Loucy (cell line): ENCODE results near the gene CYSTM1.

Experiments used
- H2AFZ ChIP-seq: fragments of 200-600 bp; sonication (generic); 2 replicates; pipeline ENCODE4 v1.6.0; 2016; ENCODE audit warnings: antibody characterized with exemption, mild to moderate bottlenecking, low read length, moderate library complexity
- H3F3A ChIP-seq: fragments of 200-600 bp; 2 replicates; pipeline ENCODE4 v1.6.0; 2016; ENCODE audit warnings: antibody characterized with exemption, low read depth, mild to moderate bottlenecking
- H3K27me3 ChIP-seq: fragments of 200-600 bp; sonication (generic); 2 replicates; pipeline ENCODE4 v1.6.1; 2014; ENCODE audit warnings: low read length, mild to moderate bottlenecking; ENCODE audit not compliant: insufficient read depth, poor library complexity, severe bottlenecking
- H3K36me3 ChIP-seq: fragments of 200-600 bp; sonication (generic); 2 replicates; pipeline ENCODE4 v1.6.1; 2016; ENCODE audit warnings: low read length; ENCODE audit not compliant: insufficient read depth
- H3K4me1 ChIP-seq: fragments of 200-600 bp; sonication (generic); 2 replicates; pipeline ENCODE4 v1.5.1; 2014; ENCODE audit warnings: low read length, mild to moderate bottlenecking; ENCODE audit not compliant: insufficient read depth, poor library complexity, severe bottlenecking
- H3K4me2 ChIP-seq: fragments of 200-600 bp; sonication (generic); 2 replicates; pipeline ENCODE4 v1.6.0; 2014; ENCODE audit warnings: antibody characterized with exemption, low read length, low read depth, mild to moderate bottlenecking; ENCODE audit not compliant: poor library complexity, severe bottlenecking
- H3K4me3 ChIP-seq: fragments of 200-600 bp; sonication (generic); 2 replicates; pipeline ENCODE4 v1.5.1; 2014; ENCODE audit warnings: low read length, mild to moderate bottlenecking, mixed read lengths; ENCODE audit not compliant: poor library complexity, severe bottlenecking
- H3K79me2 ChIP-seq: fragments of 200-600 bp; sonication (generic); 2 replicates; pipeline ENCODE4 v1.6.1; 2014; ENCODE audit warnings: low read length; ENCODE audit not compliant: insufficient read depth
- H3K9ac ChIP-seq: fragments of 200-600 bp; sonication (generic); 2 replicates; pipeline ENCODE4 v1.6.0; 2014; ENCODE audit warnings: mild to moderate bottlenecking, low read depth, low read length, moderate library complexity; ENCODE audit not compliant: poor library complexity, severe bottlenecking
- H3K9me2 ChIP-seq: fragments of 200-600 bp; sonication (generic); replicated peaks from 2 replicates; pipeline ENCODE4 v1.6.1; 2016; ENCODE audit warnings: low read depth, low read length, mixed read lengths
- H3K9me3 ChIP-seq: fragments of 200-600 bp; sonication (generic); 2 replicates; pipeline ENCODE4 v1.6.1; 2014; ENCODE audit warnings: mild to moderate bottlenecking, antibody characterized with exemption, low read length, low read depth; ENCODE audit not compliant: insufficient read depth
- H4K20me1 ChIP-seq: fragments of 200-600 bp; sonication (generic); 2 replicates; pipeline ENCODE4 v1.6.0; 2014; ENCODE audit warnings: antibody characterized with exemption, low read length, mild to moderate bottlenecking; ENCODE audit not compliant: insufficient read depth, poor library complexity, severe bottlenecking
- CTCF ChIP-seq: fragments of 200-600 bp; sonication (generic); conservative IDR thresholded peaks from 2 replicates; pipeline ENCODE4 v1.5.1; 2014; ENCODE audit warnings: mild to moderate bottlenecking, antibody characterized with exemption, low read length
- EZH2phosphoT487 ChIP-seq: fragments of 200-600 bp; IDR thresholded peaks from 2 replicates; pipeline ENCODE4 v1.6.1; 2018; ENCODE audit warnings: antibody characterized with exemption, mild to moderate bottlenecking, moderate library complexity, borderline replicate concordance

Gene CYSTM1

GRCh38 chr5:140178482-140179116, 3.6 kb downstream of the CYSTM1 start:
- H3K9me3 ChIP-seq, result no peaks in the 10 kb centered on the region
- no peak overlapping the region for H3K4me3 ChIP-seq
- peaks cover 17% of the 10 kb centered on the region for H3K4me1 ChIP-seq
- H3K4me2 ChIP-seq, result no peak overlapping the region
- peaks cover 9% of the 10 kb centered on the region; the same call in 1 of the 2 replicates for H3F3A ChIP-seq
- H3K9ac ChIP-seq, result no peak overlapping the region
- H3K9me2 ChIP-seq, result no peaks in the 10 kb centered on the region
- no peak overlapping the region for H2AFZ ChIP-seq
- H3K36me3 ChIP-seq, result no peaks in the 10 kb centered on the region
- no peaks in the 10 kb centered on the region for H3K27me3 ChIP-seq
- H3K79me2 ChIP-seq, result no peaks in the 10 kb centered on the region
- TF ChIP-seq EZH2phosphoT487 (no peak), CTCF (no peak)
- no peaks in the 10 kb centered on the region for H4K20me1 ChIP-seq

GRCh38 chr5:140181002-140181483, 6.1 kb downstream of the CYSTM1 start:
- Histone ChIP-seq H3K4me2 (no peak overlapping the region), H3K79me2 (no peaks in the 10 kb centered on the region), H2AFZ (no peak overlapping the region), H4K20me1 (no peaks in the 10 kb centered on the region), H3K4me1 (peaks cover 7% of the 10 kb centered on the region), H3K27me3 (no peaks in the 10 kb centered on the region), H3K4me3 (no peak overlapping the region), H3K9ac (no peak overlapping the region), H3F3A (no peaks in the 10 kb centered on the region), H3K36me3 (no peaks in the 10 kb centered on the region), H3K9me3 (no peaks in the 10 kb centered on the region), H3K9me2 (no peaks in the 10 kb centered on the region)
- TF ChIP-seq CTCF, result no peak
- TF ChIP-seq EZH2phosphoT487, result no peak

- no peaks in the 10 kb centered on the region for H3K79me2 ChIP-seq
- H3K27me3 ChIP-seq, result no peaks in the 10 kb centered on the region
These were observed 6.5 kb downstream of the CYSTM1 start for GRCh38 chr5:140181525-140181924.

More at GRCh38 chr5:140181525-140181924, 6.5 kb downstream of the CYSTM1 start:
- H3K4me1 ChIP-seq, result peaks cover 6% of the 10 kb centered on the region
- H4K20me1 ChIP-seq, result no peaks in the 10 kb centered on the region
- H3F3A ChIP-seq, result no peaks in the 10 kb centered on the region
- H3K9me3 ChIP-seq, result no peaks in the 10 kb centered on the region
- no peak overlapping the region for H2AFZ ChIP-seq
- H3K36me3 ChIP-seq, result no peaks in the 10 kb centered on the region
- no peak overlapping the region for H3K9ac ChIP-seq
- TF ChIP-seq EZH2phosphoT487, result no peak
- TF ChIP-seq CTCF, result no peak
- H3K9me2 ChIP-seq, result no peaks in the 10 kb centered on the region
- H3K4me2 ChIP-seq, result no peak overlapping the region
- no peak overlapping the region for H3K4me3 ChIP-seq
